Activated CD8-positive, alpha-beta memory T cell treated with anti-CD3 and anti-CD28 coated beads, Interleukin-2, amount 10 ng/mL, durations not matched to agents 7 days and 5 days (primary cell): ENCODE results near the gene PLRG1. TPM values are rescaled to one million over a fixed set of nuclear protein-coding genes. Genes with fewer than 3 reads are reported as not detected.

Experiments
- ATAC-seq: fragments of 150-1000 bp; cut with Tn5 transposase; one replicate; pipeline ENCODE4 v1.10.0; 2021; ENCODE audit warnings: moderate library complexity
- CTCF ChIA-PET: fragments of 350-600 bp; sonication (Branson Sonifier 250); formaldehyde crosslinking; loops from one replicate; lab custom pipeline; 2021; ENCODE audit warnings: antibody characterized with exemption; lab: Charles Lee
- DNase-seq: peaks from one replicate; pipeline ENCODE4 v3.0.0-alpha.2; 2020
- H3K27ac Mint-ChIP-seq: one replicate; pipeline ENCODE4 v1.8.0; 2021; ENCODE audit warnings: mild to moderate bottlenecking, mixed read lengths
- H3K27me3 Mint-ChIP-seq: one replicate; pipeline ENCODE4 v1.8.0; 2021; ENCODE audit warnings: mixed read lengths
- H3K36me3 Mint-ChIP-seq: one replicate; pipeline ENCODE4 v1.8.0; 2021; ENCODE audit warnings: mild to moderate bottlenecking, mixed read lengths
- H3K4me1 Mint-ChIP-seq: one replicate; pipeline ENCODE4 v1.8.0; 2021; ENCODE audit warnings: mixed read lengths
- H3K4me3 Mint-ChIP-seq: one replicate; pipeline ENCODE4 v1.8.0; 2021; ENCODE audit warnings: mild to moderate bottlenecking, moderate library complexity, mixed read lengths
- H3K9me3 Mint-ChIP-seq: one replicate; pipeline ENCODE4 v1.8.0; 2022; ENCODE audit warnings: low read depth, mixed read lengths
- total RNA-seq, 2 experiments: library from RNA; stranded (reverse); gene quantifications; one replicate each; pipeline ENCODE4 v1.2.3, GENCODE V29; 2021

The PLRG1 gene
- total RNA-seq, 2 experiments from 2014 or later: 64.0 to 91.8 TPM

DNA sequence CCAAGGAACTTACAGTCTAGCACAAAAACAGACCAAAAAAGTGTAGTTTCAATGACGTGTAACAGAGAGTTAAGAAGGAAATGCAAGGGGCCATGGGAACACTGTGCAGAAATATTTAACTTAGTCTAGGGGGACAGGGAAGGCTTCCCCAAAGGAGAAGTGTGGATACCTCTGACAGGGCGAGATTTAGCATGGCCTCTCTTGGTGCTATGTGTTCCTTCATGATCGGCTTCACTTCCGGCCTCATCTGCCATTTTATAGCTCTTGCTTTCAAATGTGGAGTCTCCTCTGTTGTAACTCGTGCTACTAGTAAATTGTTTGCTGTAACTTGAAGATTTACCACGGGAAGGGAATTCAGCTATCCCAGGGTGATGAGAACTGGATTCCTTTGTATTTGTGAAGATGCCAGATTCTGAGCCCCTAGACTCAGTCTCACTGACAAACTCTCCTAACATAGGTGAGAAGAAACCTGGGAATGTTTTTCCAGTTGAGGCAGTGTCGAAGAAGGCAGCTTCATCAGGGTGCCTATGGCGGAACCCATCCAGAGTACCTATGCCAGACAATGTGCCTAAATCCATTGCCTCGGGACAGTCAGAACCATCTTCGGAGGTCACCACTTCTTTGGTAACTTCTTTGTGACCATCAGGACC is 35.3 kb upstream of the PLRG1 start:
- CTCF ChIA-PET: interaction anchor here (1.5 kb wide), 1 partner anchor 26 kb away, joined by 3 read pairs; no protein-coding TSS in a partner anchor
- Mint-ChIP-seq H3K4me1 (no peaks in the 10 kb centered on the region), H3K27me3 (peaks cover 9% of the 10 kb centered on the region), H3K36me3 (no peaks in the 10 kb centered on the region), H3K27ac (no peak overlapping the region), H3K4me3 (no peak overlapping the region), H3K9me3 (no peaks in the 10 kb centered on the region)
- DNase-seq (no peak), ATAC-seq (no peak)

DNA sequence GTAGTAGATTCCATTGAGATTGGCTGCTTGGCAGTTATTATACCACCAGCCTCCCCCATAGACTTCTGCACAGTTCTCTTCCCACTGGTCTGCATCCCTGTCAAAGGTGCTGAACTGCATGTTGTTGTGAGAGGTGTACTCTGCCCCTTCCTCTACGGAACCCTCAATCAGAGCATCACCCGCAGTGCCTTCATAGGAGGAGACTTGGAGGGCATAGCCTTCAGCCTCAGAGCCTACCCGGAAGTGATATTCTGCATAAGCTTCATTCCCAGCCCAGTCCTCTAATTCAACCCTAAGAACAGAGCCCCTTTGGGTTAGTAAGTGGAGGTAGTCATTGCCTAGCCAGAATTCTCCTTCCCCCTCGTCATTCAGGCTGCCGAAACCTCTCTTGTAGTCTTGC is 34.1 kb upstream of the PLRG1 start:
- DNase-seq (no peak), ATAC-seq (no peak)
- CTCF ChIA-PET: no interaction called here
- H3K9me3 Mint-ChIP-seq: no peaks in the 10 kb centered on the region
- no peaks in the 10 kb centered on the region for H3K36me3 Mint-ChIP-seq
- no peak overlapping the region for H3K27ac Mint-ChIP-seq
- H3K4me3 Mint-ChIP-seq: no peak overlapping the region
- H3K4me1 Mint-ChIP-seq: no peaks in the 10 kb centered on the region
- H3K27me3 Mint-ChIP-seq: peaks cover 8% of the 10 kb centered on the region

DNA sequence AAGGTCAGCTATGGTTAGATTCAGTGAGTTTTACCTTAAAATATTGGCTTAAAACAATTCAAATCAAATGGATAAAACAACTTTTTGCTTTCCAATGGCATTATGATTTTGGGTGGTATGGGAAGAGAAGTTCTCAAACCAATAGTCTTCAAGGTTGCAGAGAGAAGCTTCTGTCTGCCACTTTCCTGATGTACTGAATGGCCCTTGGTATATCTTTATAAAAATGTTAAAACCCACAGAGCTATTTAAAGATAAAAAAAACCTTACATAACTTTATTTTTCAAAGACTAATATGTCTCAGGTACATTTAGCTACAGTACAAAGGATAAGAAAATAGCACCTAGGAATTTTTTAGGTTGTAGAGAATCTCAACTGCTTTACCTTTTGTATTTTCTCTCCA is 33.5 kb upstream of the PLRG1 start:
- H3K4me3 Mint-ChIP-seq: no peak overlapping the region
- no peaks in the 10 kb centered on the region for H3K9me3 Mint-ChIP-seq
- no peaks in the 10 kb centered on the region for H3K4me1 Mint-ChIP-seq
- CTCF ChIA-PET: no interaction called here
- ATAC-seq (no peak), DNase-seq (no peak)
- no peak overlapping the region for H3K27ac Mint-ChIP-seq
- H3K36me3 Mint-ChIP-seq: no peaks in the 10 kb centered on the region
- H3K27me3 Mint-ChIP-seq: peaks cover 12% of the 10 kb centered on the region

DNA sequence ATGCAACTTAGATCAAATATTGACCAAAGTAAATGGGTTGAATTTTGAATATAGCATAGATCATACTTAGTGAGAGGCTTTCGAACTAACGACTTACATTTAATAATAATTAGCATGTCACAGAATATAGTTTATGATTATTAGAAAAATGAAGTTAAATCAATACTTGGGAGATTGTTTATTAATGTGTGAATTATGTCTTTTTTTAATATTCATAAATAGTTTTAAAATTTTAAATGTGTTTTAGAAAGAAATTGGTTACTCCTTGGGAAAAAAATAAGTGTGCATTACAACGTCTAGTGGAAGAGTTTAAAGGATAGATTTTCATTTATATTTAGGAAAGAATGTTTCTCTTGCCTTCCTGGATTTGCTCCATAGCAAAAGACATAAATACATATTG is 33.0 kb upstream of the PLRG1 start:
- no peaks in the 10 kb centered on the region for H3K36me3 Mint-ChIP-seq
- peaks cover 12% of the 10 kb centered on the region for H3K27me3 Mint-ChIP-seq
- no peak overlapping the region for H3K4me3 Mint-ChIP-seq
- no peak for DNase-seq
- H3K9me3 Mint-ChIP-seq: no peaks in the 10 kb centered on the region
- no peak overlapping the region for H3K27ac Mint-ChIP-seq
- ATAC-seq: no peak
- CTCF ChIA-PET: no interaction called here
- H3K4me1 Mint-ChIP-seq: no peaks in the 10 kb centered on the region

DNA sequence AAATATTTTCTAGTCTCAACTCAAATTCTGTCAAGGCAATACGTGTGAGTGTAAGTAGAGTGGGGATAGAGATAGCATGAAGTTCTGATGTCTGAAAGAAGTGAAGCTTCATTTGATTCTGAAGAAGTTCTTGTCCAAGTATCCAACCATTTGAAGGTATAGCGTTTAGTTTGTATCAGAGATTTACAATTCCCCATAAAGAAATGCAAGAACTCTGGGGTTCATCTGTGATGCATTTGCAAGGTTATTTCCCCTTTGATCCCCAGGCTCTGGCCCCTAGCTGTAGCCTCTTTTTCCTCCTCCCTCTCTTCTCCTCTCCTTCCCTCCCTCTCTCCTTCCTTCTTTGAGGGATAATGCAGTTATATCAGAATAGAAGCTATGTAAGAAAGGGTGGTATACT is 32.5 kb upstream of the PLRG1 start:
- no peak for DNase-seq
- Mint-ChIP-seq H3K4me3 (no peak overlapping the region), H3K27ac (no peak overlapping the region), H3K27me3 (peaks cover 12% of the 10 kb centered on the region), H3K36me3 (no peaks in the 10 kb centered on the region), H3K9me3 (no peaks in the 10 kb centered on the region), H3K4me1 (no peaks in the 10 kb centered on the region)
- no peak for ATAC-seq
- CTCF ChIA-PET: no interaction called here

DNA sequence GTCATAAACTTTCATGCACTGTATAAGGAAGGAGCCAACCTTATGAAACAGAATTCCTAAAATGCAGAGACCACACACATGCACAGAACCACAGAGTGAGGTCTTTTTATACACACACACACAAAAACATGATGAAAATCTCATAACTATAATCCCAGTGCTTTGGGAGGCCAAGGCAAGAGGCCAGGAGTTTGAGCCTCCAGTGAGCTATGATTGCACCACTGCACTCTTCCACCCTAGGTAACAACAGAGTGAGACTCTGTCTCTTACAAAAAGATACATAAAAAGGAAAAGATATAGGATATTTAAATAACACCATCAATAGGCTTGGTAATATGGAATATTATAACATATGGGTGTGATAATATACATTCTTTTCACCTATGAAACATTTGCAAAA is 29.7 kb upstream of the PLRG1 start:
- Mint-ChIP-seq H3K4me1 (no peaks in the 10 kb centered on the region), H3K9me3 (no peaks in the 10 kb centered on the region), H3K36me3 (no peaks in the 10 kb centered on the region), H3K27me3 (peaks cover 12% of the 10 kb centered on the region), H3K27ac (no peak overlapping the region), H3K4me3 (no peak overlapping the region)
- DNase-seq: no peak
- ATAC-seq: no peak
- CTCF ChIA-PET: no interaction called here

DNA sequence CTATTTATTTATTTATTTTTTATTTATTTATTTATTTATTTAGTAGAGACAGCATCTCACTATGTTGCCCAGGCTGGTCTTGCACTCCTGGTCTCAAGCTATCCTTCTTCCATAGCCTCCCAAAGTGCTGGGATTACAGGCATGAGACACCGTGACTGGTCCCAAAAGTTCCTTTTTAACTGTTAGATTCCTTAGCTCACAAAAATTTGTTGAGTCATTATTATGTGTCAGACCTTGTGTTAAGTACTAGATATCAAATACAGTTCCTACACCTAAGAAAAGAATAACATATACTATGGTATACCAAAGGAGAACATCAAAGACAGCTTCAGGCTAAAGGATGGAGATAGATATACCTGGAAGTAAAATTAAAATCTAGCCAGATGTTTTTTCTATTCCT is 28.7 kb upstream of the PLRG1 start:
- Mint-ChIP-seq H3K27me3 (peaks cover 12% of the 10 kb centered on the region), H3K9me3 (no peaks in the 10 kb centered on the region), H3K4me3 (no peak overlapping the region), H3K27ac (no peak overlapping the region), H3K4me1 (no peaks in the 10 kb centered on the region), H3K36me3 (no peaks in the 10 kb centered on the region)
- no peak for DNase-seq
- CTCF ChIA-PET: no interaction called here
- no peak for ATAC-seq

DNA sequence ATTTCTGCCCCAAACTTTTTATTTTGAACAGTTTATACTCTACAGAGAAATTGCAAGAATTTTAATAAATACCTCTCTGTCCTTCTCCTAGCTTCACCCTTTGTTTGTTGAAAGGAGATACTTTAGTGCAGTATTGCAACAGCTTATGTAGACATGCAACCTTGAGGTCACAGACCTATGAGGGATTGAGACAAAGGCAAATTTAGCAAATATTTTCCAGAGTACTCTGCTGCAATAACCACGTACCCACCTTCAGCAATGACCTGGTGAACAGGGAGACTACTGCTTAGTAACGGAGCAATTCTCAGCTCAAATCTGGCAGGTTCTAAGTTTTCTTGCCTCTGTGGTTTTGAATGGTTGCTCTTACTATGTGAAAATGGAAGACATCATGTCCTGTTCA is 27.1 kb upstream of the PLRG1 start:
- ATAC-seq (no peak), DNase-seq (no peak)
- Mint-ChIP-seq H3K36me3 (no peaks in the 10 kb centered on the region), H3K27me3 (peaks cover 12% of the 10 kb centered on the region), H3K9me3 (no peaks in the 10 kb centered on the region), H3K27ac (no peak overlapping the region), H3K4me1 (no peaks in the 10 kb centered on the region), H3K4me3 (no peak overlapping the region)
- CTCF ChIA-PET: no interaction called here

DNA sequence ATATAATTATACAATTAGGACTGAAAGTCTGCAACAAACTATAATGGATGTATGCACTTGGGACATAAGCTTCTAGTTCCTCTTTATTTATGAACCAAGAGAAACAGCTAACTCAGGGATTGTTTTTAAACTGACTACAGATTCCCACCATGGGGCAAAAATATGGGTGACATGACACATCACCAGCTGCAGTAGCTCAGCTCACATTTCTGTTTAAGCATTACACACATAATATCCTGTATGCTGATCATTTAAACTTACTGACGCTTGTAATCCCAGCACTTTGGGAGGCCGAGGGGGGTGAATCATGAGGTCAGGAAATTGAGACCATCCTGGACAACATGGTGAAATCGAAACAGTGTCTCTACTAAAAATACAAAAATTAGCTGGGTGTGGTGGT is 24.1 kb upstream of the PLRG1 start:
- Mint-ChIP-seq H3K36me3 (no peaks in the 10 kb centered on the region), H3K9me3 (no peaks in the 10 kb centered on the region), H3K27ac (no peak overlapping the region), H3K4me1 (no peaks in the 10 kb centered on the region), H3K27me3 (peaks cover 8% of the 10 kb centered on the region), H3K4me3 (no peak overlapping the region)
- DNase-seq (no peak), ATAC-seq (no peak)
- CTCF ChIA-PET: interaction anchor here (1.7 kb wide), 1 partner anchor 16 kb away, joined by 5 read pairs; no protein-coding TSS in a partner anchor

DNA sequence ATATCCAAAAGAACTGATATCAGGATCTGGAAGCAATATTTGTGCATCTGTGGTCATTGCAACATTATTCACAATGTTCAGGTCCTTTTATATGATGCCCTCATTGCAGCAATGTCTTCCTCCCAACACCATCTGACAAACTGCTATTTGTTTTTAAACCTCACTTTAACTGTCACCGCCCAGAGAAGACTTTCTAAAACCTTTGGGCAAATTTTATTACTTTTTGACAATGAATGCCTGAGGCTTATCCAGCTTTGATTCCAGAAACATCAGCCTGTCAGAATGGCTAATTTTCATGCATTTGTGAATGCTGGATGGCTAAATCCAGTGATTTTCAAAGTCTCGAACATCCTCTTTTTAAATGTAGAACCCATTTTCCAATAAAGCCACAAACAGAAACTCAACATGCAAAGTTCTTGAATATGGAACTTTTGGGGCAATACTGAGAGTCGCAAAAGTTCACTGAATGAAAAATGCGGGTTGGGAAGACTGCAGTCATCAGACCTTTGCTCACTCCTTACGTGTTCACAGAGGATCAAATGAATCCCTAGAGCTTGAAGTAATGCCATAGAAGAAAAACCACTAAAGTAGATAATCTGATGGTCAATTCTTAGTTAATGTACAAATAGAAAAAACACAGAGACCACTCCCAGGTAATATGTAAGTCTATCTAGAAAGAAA is 23.1 kb upstream of the PLRG1 start:
- Mint-ChIP-seq H3K36me3 (no peaks in the 10 kb centered on the region), H3K4me3 (no peak overlapping the region), H3K27me3 (peaks cover 3% of the 10 kb centered on the region), H3K27ac (no peak overlapping the region), H3K4me1 (no peaks in the 10 kb centered on the region), H3K9me3 (no peaks in the 10 kb centered on the region)
- CTCF ChIA-PET: interaction anchor here (1.7 kb wide), 1 partner anchor 15 kb away, joined by 5 read pairs; no protein-coding TSS in a partner anchor
- ATAC-seq: no peak
- no peak for DNase-seq

DNA sequence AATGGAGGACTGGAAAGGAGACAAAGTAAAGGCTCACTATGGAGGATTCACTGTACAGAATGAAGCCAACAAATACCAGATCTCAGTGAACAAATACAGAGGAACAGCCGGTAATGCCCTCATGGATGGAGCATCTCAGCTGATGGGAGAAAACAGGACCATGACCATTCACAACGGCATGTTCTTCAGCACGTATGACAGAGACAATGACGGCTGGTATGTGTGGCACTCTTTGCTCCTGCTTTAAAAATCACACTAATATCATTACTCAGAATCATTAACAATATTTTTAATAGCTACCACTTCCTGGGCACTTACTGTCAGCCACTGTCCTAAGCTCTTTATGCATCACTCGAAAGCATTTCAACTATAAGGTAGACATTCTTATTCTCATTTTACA is 19.4 kb upstream of the PLRG1 start:
- no peaks in the 10 kb centered on the region for H3K27me3 Mint-ChIP-seq
- no peaks in the 10 kb centered on the region for H3K9me3 Mint-ChIP-seq
- no peaks in the 10 kb centered on the region for H3K36me3 Mint-ChIP-seq
- no peak for ATAC-seq
- no peak overlapping the region for H3K27ac Mint-ChIP-seq
- CTCF ChIA-PET: interaction anchor here (1.0 to 1.4 kb wide), 2 partner anchors 19 to 56 kb away, joined by 3 to 4 read pairs; partner anchors contain the start of gene PLRG1
- H3K4me3 Mint-ChIP-seq: no peak overlapping the region
- H3K4me1 Mint-ChIP-seq: no peaks in the 10 kb centered on the region
- DNase-seq: no peak

DNA sequence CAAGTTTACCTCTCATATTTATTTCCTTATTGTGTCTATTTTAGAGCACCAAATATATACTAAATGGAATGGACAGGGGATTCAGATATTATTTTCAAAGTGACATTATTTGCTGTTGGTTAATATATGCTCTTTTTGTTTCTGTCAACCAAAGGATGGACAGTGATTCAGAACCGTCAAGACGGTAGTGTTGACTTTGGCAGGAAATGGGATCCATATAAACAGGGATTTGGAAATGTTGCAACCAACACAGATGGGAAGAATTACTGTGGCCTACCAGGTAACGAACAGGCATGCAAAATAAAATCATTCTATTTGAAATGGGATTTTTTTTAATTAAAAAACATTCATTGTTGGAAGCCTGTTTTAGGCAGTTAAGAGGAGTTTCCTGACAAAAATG is 18.8 kb upstream of the PLRG1 start:
- CTCF ChIA-PET: interaction anchor here (0.7 to 1.4 kb wide), 3 partner anchors 19 to 1037 kb away, joined by 3 to 4 read pairs (median 3); partner anchors contain the start of gene PLRG1
- no peak overlapping the region for H3K4me3 Mint-ChIP-seq
- no peaks in the 10 kb centered on the region for H3K36me3 Mint-ChIP-seq
- ATAC-seq (no peak), DNase-seq (no peak)
- H3K4me1 Mint-ChIP-seq: no peaks in the 10 kb centered on the region
- no peaks in the 10 kb centered on the region for H3K27me3 Mint-ChIP-seq
- H3K9me3 Mint-ChIP-seq: no peaks in the 10 kb centered on the region
- no peak overlapping the region for H3K27ac Mint-ChIP-seq

DNA sequence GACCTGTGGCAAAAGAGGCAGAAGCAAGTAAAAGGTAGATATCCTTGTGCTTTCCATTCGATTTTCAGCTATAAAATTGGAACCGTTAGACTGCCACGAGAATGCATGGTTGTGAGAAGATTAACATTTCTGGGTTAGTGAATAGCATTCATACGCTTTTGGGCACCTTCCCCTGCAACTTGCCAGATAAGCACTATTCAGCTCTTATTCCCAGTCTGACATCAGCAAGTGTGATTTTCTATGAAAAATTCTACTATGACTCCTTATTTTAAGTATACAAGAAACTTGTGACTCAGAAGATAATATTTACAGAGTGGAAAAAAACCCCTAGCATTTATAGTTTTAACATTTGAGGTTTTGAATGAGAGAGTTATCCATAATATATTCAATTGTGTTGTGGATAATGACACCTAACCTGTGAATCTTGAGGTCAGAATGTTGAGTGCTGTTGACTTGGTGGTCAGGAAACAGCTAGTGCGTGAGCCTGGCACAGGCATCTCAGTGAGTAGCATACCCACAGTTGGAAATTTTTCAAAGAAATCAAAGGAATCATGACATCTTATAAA is 16.5 kb upstream of the PLRG1 start:
- Mint-ChIP-seq H3K4me1 (no peaks in the 10 kb centered on the region), H3K4me3 (no peak overlapping the region), H3K27ac (no peak overlapping the region), H3K36me3 (no peaks in the 10 kb centered on the region), H3K9me3 (no peaks in the 10 kb centered on the region), H3K27me3 (peaks cover 2% of the 10 kb centered on the region)
- ATAC-seq (no peak), DNase-seq (no peak)
- CTCF ChIA-PET: interaction anchor here (1.1 kb wide), 1 partner anchor 8 kb away, joined by 3 read pairs; no protein-coding TSS in a partner anchor

DNA sequence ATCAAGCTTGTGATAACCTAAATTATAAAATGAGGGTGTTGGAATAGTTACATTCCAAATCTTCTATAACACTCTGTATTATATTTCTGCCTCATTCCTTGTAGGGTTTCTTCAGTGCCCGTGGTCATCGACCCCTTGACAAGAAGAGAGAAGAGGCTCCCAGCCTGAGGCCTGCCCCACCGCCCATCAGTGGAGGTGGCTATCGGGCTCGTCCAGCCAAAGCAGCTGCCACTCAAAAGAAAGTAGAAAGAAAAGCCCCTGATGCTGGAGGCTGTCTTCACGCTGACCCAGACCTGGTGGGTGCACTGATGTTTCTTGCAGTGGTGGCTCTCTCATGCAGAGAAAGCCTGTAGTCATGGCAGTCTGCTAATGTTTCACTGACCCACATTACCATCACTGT is 15.5 kb upstream of the PLRG1 start:
- no peak for ATAC-seq
- CTCF ChIA-PET: no interaction called here
- Mint-ChIP-seq H3K4me1 (no peaks in the 10 kb centered on the region), H3K4me3 (no peak overlapping the region), H3K27ac (no peak overlapping the region), H3K9me3 (no peaks in the 10 kb centered on the region), H3K36me3 (no peaks in the 10 kb centered on the region), H3K27me3 (peaks cover 2% of the 10 kb centered on the region)
- no peak for DNase-seq
